HepG2 (cell line): Measurements from ENCODE around the gene SDC1. TPM values are rescaled to one million over a fixed set of nuclear protein-coding genes. Genes with fewer than 3 reads are reported as not detected.

Experiments
- GZF1 ChIP-seq: sonication (generic); formaldehyde crosslinking; IDR thresholded peaks from 2 replicates; pipeline ENCODE4 v1.5.1; 2020; ENCODE audit warnings: mild to moderate bottlenecking, missing genetic modification reagents
- MEF2D ChIP-seq: sonication (generic); formaldehyde crosslinking; IDR thresholded peaks from 2 replicates; pipeline ENCODE4 v1.5.1; 2020; ENCODE audit warnings: mild to moderate bottlenecking, missing genetic modification reagents
- PHF5A ChIP-seq: IDR thresholded peaks from one replicate; pipeline ENCODE4 v1.6.1; 2018; ENCODE audit warnings: low read depth, missing genetic modification reagents; ENCODE audit not compliant: unreplicated experiment
- POGK ChIP-seq: sonication (generic); formaldehyde crosslinking; conservative IDR thresholded peaks from 2 replicates; pipeline ENCODE4 v1.8.0; 2022; ENCODE audit warnings: mild to moderate bottlenecking, moderate library complexity, missing genetic modification reagents
- PPARG ChIP-seq: conservative IDR thresholded peaks from 2 replicates; pipeline ENCODE4 v1.6.1; 2016; ENCODE audit warnings: missing biosample characterization, missing genetic modification reagents
- RFXANK ChIP-seq: IDR thresholded peaks from 2 replicates; pipeline ENCODE4 v1.6.1; 2016
- SIX4 ChIP-seq: sonication (generic); formaldehyde crosslinking; IDR thresholded peaks from 2 replicates; pipeline ENCODE4 v1.4.0; 2020; ENCODE audit warnings: missing genetic modification reagents
- SP1 ChIP-seq, 2 experiments: fragments of 450-650 bp in 1 of 2; sonication (generic) in 1 of 2; formaldehyde crosslinking in 1 of 2; IDR thresholded peaks; 2 replicates each; pipeline versions ENCODE4 v1.4.0 to v1.6.1; 2016 to 2020; ENCODE audit warnings: missing genetic modification reagents in 1 of 2
- SP5 ChIP-seq: IDR thresholded peaks from 2 replicates; pipeline ENCODE4 v1.6.1; 2016; ENCODE audit warnings: low read depth, borderline replicate concordance
- ZBTB40 ChIP-seq, 2 experiments: fragments of 450-650 bp in 1 of 2; sonication (generic) in 1 of 2; formaldehyde crosslinking in 1 of 2; IDR thresholded peaks; 2 replicates each; pipeline versions ENCODE4 v1.6.1 to v1.8.0; 2016 to 2022; ENCODE audit warnings: antibody characterized with exemption in 1 of 2, mild to moderate bottlenecking in 1 of 2, missing genetic modification reagents in 1 of 2
- ZFP36L2 ChIP-seq: sonication (generic); formaldehyde crosslinking; IDR thresholded peaks from 2 replicates; pipeline ENCODE4 v1.4.0; 2020; ENCODE audit warnings: missing genetic modification reagents
- ZNF343 ChIP-seq: sonication (generic); formaldehyde crosslinking; IDR thresholded peaks from 2 replicates; pipeline ENCODE4 v1.4.0; 2020; ENCODE audit warnings: mild to moderate bottlenecking, missing genetic modification reagents
- ZNF605 ChIP-seq: sonication (generic); formaldehyde crosslinking; IDR thresholded peaks from 2 replicates; pipeline ENCODE4 v1.8.0; 2022; ENCODE audit warnings: mild to moderate bottlenecking, missing genetic modification reagents
- ZNF644 ChIP-seq: IDR thresholded peaks from 2 replicates; pipeline ENCODE4 v1.6.1; 2016; ENCODE audit warnings: low read depth
- ZSCAN31 ChIP-seq: sonication (generic); formaldehyde crosslinking; IDR thresholded peaks from 2 replicates; pipeline ENCODE4 v1.5.0; 2020; ENCODE audit warnings: low read depth, mild to moderate bottlenecking, missing genetic modification reagents
- ZUFSP ChIP-seq: sonication (generic); formaldehyde crosslinking; IDR thresholded peaks from 2 replicates; pipeline ENCODE4 v1.9.0; 2021; ENCODE audit warnings: missing genetic modification reagents, mild to moderate bottlenecking, borderline replicate concordance
- polyA plus RNA-seq, 8 experiments: library from polyadenylated mRNA; depleted of rRNA in 3 of 8; stranded (reverse) in 7 of 8; unstranded in 1 of 8; fragments of >200 nt; fragmentation: Illumina TruSeq in 4 of 8; extraction: Trizol in 4 of 8; gene quantifications; 2 replicates each; pipeline versions ENCODE4 v1.2.1 to v1.2.3, GENCODE V29; 2011 to 2016; ENCODE audit warnings: low read depth in 4 of 8, missing spikeins in 1 of 8, mixed read lengths in 1 of 8; ENCODE audit not compliant: insufficient read depth in 1 of 8
- total RNA-seq, 5 experiments: library from RNA; depleted of rRNA; stranded (reverse); fragments of >200 nt; fragmentation: Illumina TruSeq; extraction: Trizol; gene quantifications; 2 replicates each; pipeline ENCODE4 v1.2.3, GENCODE V29; 2016; ENCODE audit warnings: low read depth in 1 of 5

SDC1 gene
- total and polyA plus RNA-seq, 2 of the 13 experiments (the other 11 are each of a cell fraction or from before 2014, with no cell fraction given): 108 to 119 TPM

- TF ChIP-seq ZBTB40 (IDR thresholded peaks at IDR 0.05) (no peak), ZBTB40 (CRISPR knock-in tag; IDR thresholded peaks at IDR 0.05) (no peak), RFXANK (no peak), MEF2D (no peak; the same call in 1 of the 2 replicates), ZNF644 (CRISPR knock-in tag) (peak; percentile 90), POGK (CRISPR knock-in tag) (peak; percentile 52; the same call in 1 of the 2 replicates), SP1 (IDR thresholded peaks at IDR 0.05) (no peak), SP1 (CRISPR knock-in tag; IDR thresholded peaks at IDR 0.05) (peak; percentile 34; the same call in 1 of the 2 replicates), ZUFSP (no peak), SP5 (CRISPR knock-in tag) (peak; percentile 81), SIX4 (CRISPR knock-in tag) (no peak), ZNF343 (CRISPR knock-in tag) (0 out of 2 replicates have a peak, but pooled peaks have one; percentile 65), GZF1 (CRISPR knock-in tag) (no peak), ZFP36L2 (CRISPR knock-in tag) (no peak), ZNF605 (CRISPR knock-in tag) (peak; percentile 74), PPARG (CRISPR knock-in tag) (peak; percentile 64), PHF5A (no peak), ZSCAN31 (CRISPR knock-in tag) (no peak)
Observed at GRCh38 chr2:20184067-20184938, 40.6 kb downstream of the SDC1 start (continued).
